Colonic mucosa (tissue), 4 donors: ENCODE results near the gene CCDC61. TPM values are rescaled to one million over a fixed set of nuclear protein-coding genes. Genes with fewer than 3 reads are reported as not detected.

ENCODE experiments used
- DNase-seq: peaks from one replicate; pipeline ENCODE4 v3.0.0-alpha.2; 2020
- H3K27ac ChIP-seq: fragments of 200-600 bp; one replicate; pipeline ENCODE4 v1.8.0; 2021
- H3K27me3 ChIP-seq: fragments of 200-600 bp; one replicate; pipeline ENCODE4 v1.8.0; 2021
- H3K36me3 ChIP-seq: fragments of 200-600 bp; one replicate; pipeline ENCODE4 v1.8.0; 2021
- H3K4me1 ChIP-seq: fragments of 200-600 bp; one replicate; pipeline ENCODE4 v1.8.0; 2021; ENCODE audit warnings: mild to moderate bottlenecking
- H3K4me3 ChIP-seq: fragments of 200-600 bp; one replicate; pipeline ENCODE4 v1.8.0; 2021
- H3K9ac ChIP-seq, 2 donors: one replicate each; pipeline ENCODE4 v1.7.0; 2013; ENCODE audit warnings: control low read depth in 2 of 2, low read depth in 2 of 2, low read length in 2 of 2
- H3K9me3 ChIP-seq: fragments of 200-600 bp; one replicate; pipeline ENCODE4 v1.8.0; 2021
- CTCF ChIP-seq: fragments of 200-600 bp; IDR thresholded peaks from one replicate; pipeline ENCODE4 v1.8.0; 2022; ENCODE audit warnings: antibody characterized with exemption, mild to moderate bottlenecking
- intact Hi-C: fragments of 100-400 bp; cut with DNase I; formaldehyde crosslinking; loops from one replicate; pipeline ENCODE4 v1.14.1; 2022
- total RNA-seq, 2 donors: library from RNA; stranded (reverse); fragmentation: NEBNext Ultra II Directional in 1 of 2; extraction: Animal tissue kit (Norgen Biotek cat#: 25700) in 1 of 2; gene quantifications; one replicate each; pipeline ENCODE4 v1.2.1, GENCODE V29; 2021
- donor health status: healthy.
- donor health status: DM: no; HTN: no; CAD: no.
- donor health status: DM: no; HTN: no; CAD: no.

Gene CCDC61
- total RNA-seq, 2 donors from 2014 or later: 14.4 to 32.2 TPM

- no peak for TF ChIP-seq CTCF
- DNase-seq: no peak
- Histone ChIP-seq H3K4me3 (no peak overlapping the region), H3K9ac (no peak overlapping the region), H3K9me3 (no peaks in the 10 kb centered on the region), H3K27me3 (peaks cover 41% of the 10 kb centered on the region), H3K36me3 (no peaks in the 10 kb centered on the region), H3K27ac (no peak overlapping the region), H3K4me1 (no peaks in the 10 kb centered on the region)
- intact Hi-C loops: no loop called here
Measured at GRCh38 chr19:45975306-45976070, 19.8 kb upstream of the CCDC61 start.

- Histone ChIP-seq H3K27me3 (peaks cover 37% of the 10 kb centered on the region), H3K4me3 (no peak overlapping the region), H3K36me3 (no peaks in the 10 kb centered on the region), H3K9me3 (no peaks in the 10 kb centered on the region), H3K9ac (no peak overlapping the region), H3K4me1 (no peaks in the 10 kb centered on the region), H3K27ac (no peak overlapping the region)
- intact Hi-C loops: no loop called here
- TF ChIP-seq CTCF: no peak
- DNase-seq: no peak
Measured at GRCh38 chr19:45976178-45976577, 19.1 kb upstream of the CCDC61 start.

GRCh38 chr19:45978156-45978555, 17.1 kb upstream of the CCDC61 start:
- DNase-seq: no peak
- Histone ChIP-seq H3K36me3 (no peaks in the 10 kb centered on the region), H3K9ac (no peak overlapping the region), H3K4me1 (no peaks in the 10 kb centered on the region), H3K4me3 (no peak overlapping the region), H3K9me3 (no peaks in the 10 kb centered on the region), H3K27ac (no peak overlapping the region), H3K27me3 (peaks cover 18% of the 10 kb centered on the region)
- no peak for TF ChIP-seq CTCF
- intact Hi-C loops: no loop called here

- no peaks in the 10 kb centered on the region for H3K4me1 ChIP-seq
- no peak overlapping the region for H3K27ac ChIP-seq
- H3K9ac ChIP-seq: no peak overlapping the region
- no peaks in the 10 kb centered on the region for H3K36me3 ChIP-seq
- no peak overlapping the region for H3K4me3 ChIP-seq
- no peak for DNase-seq
- intact Hi-C loops: no loop called here
- H3K27me3 ChIP-seq: no peaks in the 10 kb centered on the region
- H3K9me3 ChIP-seq: no peaks in the 10 kb centered on the region
- TF ChIP-seq CTCF: no peak
Measured at GRCh38 chr19:45981350-45981749, 13.9 kb upstream of the CCDC61 start.

GRCh38 chr19:45985321-45985720, 9.9 kb upstream of the CCDC61 start:
- H3K27me3 ChIP-seq: no peaks in the 10 kb centered on the region
- H3K27ac ChIP-seq: no peak overlapping the region
- intact Hi-C loops: no loop called here
- no peaks in the 10 kb centered on the region for H3K9me3 ChIP-seq
- H3K4me1 ChIP-seq: no peaks in the 10 kb centered on the region
- TF ChIP-seq CTCF: no peak
- no peaks in the 10 kb centered on the region for H3K36me3 ChIP-seq
- H3K9ac ChIP-seq: no peak overlapping the region
- DNase-seq: no peak
- no peak overlapping the region for H3K4me3 ChIP-seq
